Stimulated activated CD4-positive, alpha-beta T cell treated with anti-CD3 and anti-CD28 coated beads, Interleukin-4, amount 100 ng/mL, for 24 hours (primary cell): ENCODE data around the gene FKBP6.
"Not testable (repeated sequence)": the region's sequence is repeated elsewhere in the genome, so short reads cannot be mapped to it uniquely, and the experiment has no call there.

Source experiments
- DNase-seq: peaks from one replicate; pipeline ENCODE4 v3.0.0-alpha.2; 2020

FKBP6 gene

DNA sequence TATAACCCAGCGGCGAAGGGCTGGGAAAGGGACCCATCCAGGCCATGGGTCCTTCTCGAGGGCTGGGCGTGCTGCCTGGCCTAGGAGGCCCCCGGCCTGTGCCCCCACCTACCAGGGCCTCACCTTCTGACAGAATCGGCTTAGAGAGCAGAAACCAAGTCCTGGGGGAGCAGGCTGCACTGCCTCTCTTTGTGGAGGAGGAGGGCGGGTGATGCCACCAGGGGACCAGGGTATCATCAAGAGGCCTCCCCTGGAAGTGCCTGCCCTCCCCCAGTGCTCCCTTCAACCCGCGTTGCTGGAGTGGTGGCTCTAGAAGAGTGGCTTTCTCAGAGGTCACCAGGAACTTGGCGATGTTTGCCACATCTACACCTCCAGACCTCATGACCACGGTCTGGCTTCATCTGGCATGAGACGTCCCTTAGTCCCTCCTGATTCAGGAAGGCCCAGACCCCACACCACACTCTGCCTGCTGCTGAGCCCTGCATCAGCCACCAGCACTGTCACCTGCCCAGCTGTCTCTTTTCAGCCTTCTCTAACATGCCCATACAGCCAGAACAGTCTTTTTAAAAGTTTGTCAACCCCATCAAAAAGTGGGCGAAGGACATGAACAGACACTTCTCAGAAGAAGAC, 31.9 kb downstream of the FKBP6 start:
- DNase-seq = no peak

DNA sequence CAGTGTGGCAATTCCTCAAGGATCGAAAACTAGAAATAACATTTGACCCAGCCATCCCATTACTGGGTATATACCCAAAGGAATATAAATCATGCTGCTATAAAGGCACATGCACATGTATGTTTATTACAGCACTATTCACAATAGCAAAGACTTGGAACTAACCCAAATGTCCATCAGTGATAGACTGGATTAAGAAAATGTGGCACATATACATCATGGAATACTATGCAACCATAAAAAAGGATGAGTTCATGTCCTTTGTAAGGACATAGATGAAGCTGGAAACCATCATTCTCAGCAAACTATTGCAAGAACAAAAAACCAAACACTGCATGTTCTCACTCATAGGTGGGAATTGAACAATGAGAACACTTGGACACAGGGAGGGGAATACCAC, 32.6 kb downstream of the FKBP6 start:
- not testable (repeated sequence) for DNase-seq

GRCh38 chr7:73363225-73364005, 35.5 kb downstream of the FKBP6 start:
- DNase-seq = no peak

DNA sequence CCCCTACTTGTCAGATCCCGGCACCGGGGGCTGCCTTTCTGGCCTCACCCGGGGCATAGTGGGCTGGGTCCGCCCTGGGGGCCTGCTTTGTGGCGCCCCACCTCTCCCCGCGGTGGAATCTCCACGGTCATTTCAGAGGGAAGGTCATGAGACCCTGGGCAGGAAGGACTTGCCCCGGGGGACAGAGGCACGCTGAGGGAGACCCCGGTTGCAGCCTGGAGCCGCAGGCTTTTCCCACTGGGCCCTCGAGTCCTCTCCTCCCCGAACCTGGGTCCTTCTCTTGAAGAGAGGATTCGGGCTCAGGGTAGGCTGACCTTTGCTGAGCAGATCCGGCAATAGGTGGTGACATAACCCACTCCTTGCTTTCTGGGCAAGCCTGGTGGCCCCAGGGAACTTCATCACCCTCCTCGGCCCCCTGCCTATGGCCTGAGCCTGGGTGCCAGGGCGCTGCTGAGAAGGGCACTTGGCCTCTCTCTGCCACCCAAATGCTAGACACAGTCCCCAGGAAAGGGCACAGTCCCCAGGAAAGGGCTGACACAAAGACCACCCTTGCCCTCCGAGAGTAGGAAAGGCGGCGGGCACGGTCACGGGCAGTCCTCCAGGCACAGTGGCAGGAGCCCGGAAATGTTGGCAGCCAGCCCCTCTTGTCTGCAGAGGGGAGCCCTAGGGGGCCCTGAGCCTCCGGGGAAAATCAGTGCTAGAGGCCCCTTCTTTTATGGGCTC, 36.2 kb downstream of the FKBP6 start:
- DNase-seq = no peak

- DNase-seq = no peak
These were observed 38.2 kb downstream of the FKBP6 start for GRCh38 chr7:73366127-73366526.

GRCh38 chr7:73366990-73367389, 39.0 kb downstream of the FKBP6 start:
- no peak for DNase-seq

GRCh38 chr7:73369009-73369408, 41.0 kb downstream of the FKBP6 start:
- no peak for DNase-seq

DNA sequence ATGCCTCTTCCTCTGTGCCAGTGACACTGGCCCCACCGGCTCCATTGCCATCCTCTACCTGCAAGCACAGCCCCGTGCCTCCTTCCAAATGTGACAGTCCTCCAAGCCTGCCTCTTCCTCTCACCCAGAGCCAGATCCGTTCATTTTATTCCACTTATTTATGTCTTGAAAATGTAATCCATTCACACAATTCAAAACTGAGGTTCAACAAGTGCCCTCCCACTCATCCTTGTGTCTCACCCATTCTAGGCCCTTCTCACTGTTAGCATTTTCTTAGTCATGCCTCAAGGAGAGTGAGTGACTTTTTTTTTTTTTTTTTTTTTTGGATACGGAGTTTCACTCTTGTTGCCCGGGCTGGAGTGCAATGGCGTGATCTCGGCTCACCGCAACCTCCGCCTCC, 41.7 kb downstream of the FKBP6 start:
- no peak for DNase-seq

GRCh38 chr7:73373741-73374140, 45.8 kb downstream of the FKBP6 start:
- no peak for DNase-seq

GRCh38 chr7:73376262-73376661, 48.3 kb downstream of the FKBP6 start:
- not testable (repeated sequence) for DNase-seq

- no peak for DNase-seq
These were observed 48.9 kb downstream of the FKBP6 start for GRCh38 chr7:73376671-73377412.

DNA sequence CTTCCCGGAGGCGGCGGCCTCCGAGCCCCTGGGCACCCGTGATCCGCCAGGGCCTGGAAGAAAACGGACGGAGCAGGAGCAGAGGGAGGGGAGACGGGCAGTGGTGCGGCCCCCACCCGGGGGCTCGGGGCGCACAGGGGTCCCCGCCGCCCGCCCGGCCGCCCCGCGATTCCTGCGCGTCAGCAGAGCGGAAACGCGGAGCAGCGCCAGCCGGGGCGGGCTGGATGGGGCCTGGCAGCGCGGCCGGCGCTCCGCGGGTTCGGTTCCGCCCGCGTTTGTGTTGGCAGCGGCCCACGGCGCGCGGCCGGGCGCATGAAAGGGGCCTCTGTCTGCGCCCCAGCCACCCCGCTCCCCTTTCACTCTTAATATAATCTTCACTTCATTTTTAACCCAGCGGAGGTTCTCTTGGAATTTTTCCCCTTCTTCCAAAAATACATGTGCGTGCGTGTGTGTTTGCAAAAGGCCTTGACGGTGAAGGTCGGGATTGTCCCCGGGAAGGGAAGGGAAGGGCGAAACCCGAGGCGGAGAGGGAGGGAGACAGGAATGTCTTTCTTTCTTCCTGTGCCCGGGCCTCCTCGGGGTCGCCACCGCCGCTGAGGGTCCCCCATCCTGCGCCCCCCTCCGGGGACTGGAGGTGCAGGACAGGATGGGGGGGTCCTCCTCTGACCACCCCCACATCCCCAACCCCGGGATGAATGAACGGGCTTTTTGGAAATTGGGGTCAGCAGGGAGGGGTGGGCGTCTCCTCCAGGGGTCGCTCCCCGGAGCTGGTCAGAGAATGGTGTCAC, 49.6 kb downstream of the FKBP6 start:
- DNase-seq = not testable (repeated sequence)

DNA sequence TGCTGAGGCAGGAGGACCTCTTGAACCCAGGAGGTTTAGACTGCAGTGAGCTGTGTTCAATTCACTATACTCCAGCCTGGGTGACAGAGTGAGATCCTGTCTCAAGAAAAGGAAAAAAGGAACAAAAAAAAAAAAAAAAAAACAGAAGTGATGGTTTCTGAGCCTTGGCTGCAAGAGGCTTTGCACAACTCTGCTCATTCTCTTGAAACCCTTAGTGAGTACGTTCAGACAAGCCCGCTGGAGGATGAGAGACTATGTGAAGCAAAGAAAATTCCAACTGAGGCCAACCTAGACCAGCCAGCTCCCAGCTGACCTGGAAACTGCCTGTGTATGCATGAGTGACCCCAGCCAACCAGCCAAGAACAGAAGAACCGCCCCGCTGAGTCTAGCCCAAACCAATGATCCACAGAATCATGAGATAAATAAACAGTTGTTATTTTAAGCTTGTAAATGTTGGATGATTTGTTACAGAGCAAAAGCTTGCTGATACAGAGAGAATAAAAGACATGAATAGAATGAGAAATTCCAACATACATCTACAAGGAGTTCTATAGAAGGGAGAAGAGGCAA, 55.1 kb downstream of the FKBP6 start:
- DNase-seq = no peak

DNA sequence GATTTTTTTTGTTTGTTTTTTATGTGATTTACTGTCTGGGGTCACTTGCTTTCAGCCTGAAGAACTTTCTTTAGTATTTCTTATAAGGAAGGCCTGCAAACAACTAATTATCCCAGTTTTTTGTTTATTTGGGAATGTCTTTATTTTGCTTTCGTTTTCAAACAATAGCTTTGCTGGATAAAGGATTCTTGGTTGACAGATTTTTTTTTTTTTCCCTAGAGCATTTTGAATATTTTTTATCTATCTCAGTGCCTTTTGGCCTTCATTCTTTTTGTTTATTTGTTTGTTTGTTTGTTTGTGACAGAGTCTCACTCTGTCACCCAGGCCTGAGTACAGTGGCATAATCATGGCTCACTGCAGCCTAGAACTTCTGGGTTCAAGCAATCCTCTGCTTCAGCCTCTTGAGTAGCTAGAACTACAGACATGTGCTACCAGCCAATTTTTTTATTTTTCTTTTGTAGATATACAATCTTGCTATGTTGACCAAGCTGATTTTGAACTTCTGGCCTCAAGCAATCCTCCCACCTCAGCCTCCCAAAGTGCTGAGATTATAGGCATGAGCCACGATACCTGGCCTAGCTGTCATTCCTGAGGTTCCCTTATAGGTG, 59.4 kb downstream of the FKBP6 start:
- no peak for DNase-seq

GRCh38 chr7:73387908-73388414, 60.0 kb downstream of the FKBP6 start:
- DNase-seq = no peak

- no peak for DNase-seq
These were observed 63.4 kb downstream of the FKBP6 start for GRCh38 chr7:73391396-73391795.

- DNase-seq = no peak
These were observed 66.5 kb downstream of the FKBP6 start for GRCh38 chr7:73394422-73394821.

DNA sequence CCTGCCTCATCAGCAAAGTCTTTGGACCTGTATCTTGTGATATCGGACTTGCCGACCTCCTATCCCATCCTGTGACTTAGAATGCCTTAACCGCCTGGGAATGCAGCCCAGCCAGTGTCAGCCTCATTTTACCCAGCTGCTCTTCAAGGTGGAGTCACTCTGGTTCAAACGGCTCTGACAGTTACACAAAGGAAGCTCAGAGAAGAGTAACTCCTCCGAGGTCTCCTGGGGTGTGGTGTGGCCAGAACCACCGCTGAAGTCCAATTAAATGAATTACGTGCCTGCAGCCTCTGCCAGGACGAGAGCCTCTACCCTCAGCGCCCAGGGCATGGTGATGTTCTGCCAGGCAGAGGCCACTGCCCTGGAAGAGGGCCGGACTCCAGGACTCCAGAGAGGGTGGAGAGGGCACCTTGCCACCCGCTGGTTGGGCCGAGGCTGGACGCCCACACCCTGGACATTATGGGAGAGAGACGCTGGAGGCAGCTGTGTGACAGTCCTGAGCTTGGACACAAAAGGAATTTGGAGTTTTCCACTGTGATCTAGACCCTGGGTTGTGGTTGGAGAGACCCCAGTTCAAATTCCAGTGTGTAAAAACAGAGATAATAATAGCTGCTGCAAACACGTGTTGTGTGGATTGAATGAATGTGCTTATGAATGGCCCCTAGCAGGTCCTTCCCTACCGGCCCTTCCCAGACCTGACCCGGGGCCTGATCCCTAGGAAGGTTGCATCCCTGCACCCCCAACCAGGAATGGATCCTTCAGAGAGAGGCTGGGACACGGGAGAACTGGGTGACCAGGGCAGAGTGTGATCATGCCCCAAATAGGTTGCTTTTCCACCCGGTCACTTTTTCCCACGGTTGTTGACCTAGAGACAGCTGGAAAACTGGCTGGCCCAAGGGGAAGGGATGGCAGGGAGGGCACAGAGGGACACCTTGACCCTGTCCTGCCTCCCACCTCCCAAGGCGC, 67.9 kb downstream of the FKBP6 start:
- no peak for DNase-seq

- no peak for DNase-seq
These were observed 69.7 kb downstream of the FKBP6 start for GRCh38 chr7:73397521-73398281.
